GM23338 (cell line): ENCODE results near the gene CD82. TPM values are rescaled to one million over a fixed set of nuclear protein-coding genes. Genes with fewer than 3 reads are reported as not detected.

Experiments
- ATAC-seq: fragments of 200-7000 bp; cut with Tn5 transposase; 3 replicates; pipeline ENCODE4 v1.9.1; 2020
- DNase-seq: peaks from one replicate; pipeline ENCODE4 v3.0.0-alpha.2; 2015; ENCODE audit warnings: low spot score
- H2AFZ ChIP-seq: fragments of 200-600 bp; sonication (generic); 2 replicates; pipeline ENCODE4 v1.8.0; 2016; ENCODE audit warnings: antibody characterized with exemption, mild to moderate bottlenecking, moderate library complexity
- H3F3A ChIP-seq: fragments of 200-600 bp; sonication (generic); replicated peaks from 2 replicates; pipeline ENCODE4 v1.8.0; 2017; ENCODE audit warnings: antibody characterized with exemption, mixed run types, low read depth
- H3K27ac ChIP-seq: fragments of 200-600 bp; sonication (generic); 2 replicates; pipeline ENCODE4 v1.6.1; 2016; ENCODE audit warnings: low read depth
- H3K27me3 ChIP-seq: fragments of 200-600 bp; sonication (generic); 2 replicates; pipeline ENCODE4 v1.8.0; 2016; ENCODE audit warnings: mild to moderate bottlenecking, mixed run types, moderate library complexity; ENCODE audit not compliant: insufficient read depth
- H3K36me3 ChIP-seq: fragments of 200-600 bp; sonication (generic); 2 replicates; pipeline ENCODE4 v1.8.0; 2016; ENCODE audit warnings: mild to moderate bottlenecking; ENCODE audit not compliant: insufficient read depth
- H3K4me1 ChIP-seq: fragments of 200-600 bp; sonication (generic); 2 replicates; pipeline ENCODE4 v1.8.0; 2016; ENCODE audit warnings: mild to moderate bottlenecking, moderate library complexity; ENCODE audit not compliant: insufficient read depth
- H3K4me2 ChIP-seq: fragments of 200-600 bp; sonication (generic); 2 replicates; pipeline ENCODE4 v1.7.1; 2017; ENCODE audit warnings: mixed run types
- H3K4me3 ChIP-seq: fragments of 200-600 bp; sonication (generic); 2 replicates; pipeline ENCODE4 v1.6.1; 2016; ENCODE audit warnings: mixed run types
- H3K79me2 ChIP-seq: fragments of 200-600 bp; sonication (generic); replicated peaks from 2 replicates; pipeline ENCODE4 v1.8.0; 2017; ENCODE audit warnings: mild to moderate bottlenecking; ENCODE audit not compliant: insufficient read depth
- H3K9me2 ChIP-seq: fragments of 200-600 bp; sonication (generic); 2 replicates; pipeline ENCODE4 v1.8.0; 2017; ENCODE audit not compliant: insufficient read depth
- H4K20me1 ChIP-seq: fragments of 200-600 bp; sonication (generic); replicated peaks from 2 replicates; pipeline ENCODE4 v1.8.0; 2017; ENCODE audit warnings: mild to moderate bottlenecking; ENCODE audit not compliant: insufficient read depth
- H3K27ac Mint-ChIP-seq: 2 replicates; pipeline ENCODE4 v1.8.0; 2020; ENCODE audit warnings: inconsistent platforms, mild to moderate bottlenecking, moderate library complexity, mixed read lengths
- H3K27me3 Mint-ChIP-seq: 3 replicates; pipeline ENCODE4 v1.8.0; 2022; ENCODE audit warnings: low read depth, mild to moderate bottlenecking, moderate library complexity, mixed read lengths, inconsistent platforms; ENCODE audit not compliant: insufficient read depth, poor library complexity
- H3K36me3 Mint-ChIP-seq: 3 replicates; pipeline ENCODE4 v1.8.0; 2021; ENCODE audit warnings: low read depth, mild to moderate bottlenecking, inconsistent platforms, moderate library complexity, mixed read lengths
- H3K4me1 Mint-ChIP-seq: 3 replicates; pipeline ENCODE4 v1.8.0; 2020; ENCODE audit warnings: mild to moderate bottlenecking, inconsistent platforms, mixed read lengths
- H3K4me3 Mint-ChIP-seq: 3 replicates; pipeline ENCODE4 v1.8.0; 2021; ENCODE audit warnings: moderate library complexity, mild to moderate bottlenecking, inconsistent platforms, mixed read lengths
- H3K9me3 Mint-ChIP-seq: 3 replicates; pipeline ENCODE4 v1.8.0; 2020; ENCODE audit warnings: moderate library complexity, mild to moderate bottlenecking, inconsistent platforms, mixed read lengths
- CREB1 ChIP-seq: fragments of 250-450 bp; sonication (Bioruptor Pico); IDR thresholded peaks from 2 replicates; pipeline ENCODE4 v1.5.0; 2020; ENCODE audit warnings: low read depth, mild to moderate bottlenecking, moderate library complexity
- CTCF ChIP-seq, 2 experiments: fragments of 200-600 bp in 1 of 2; sonication (generic) in 1 of 2; conservative IDR thresholded peaks; 2 replicates each; pipeline versions ENCODE4 v1.5.1 to v1.6.1; 2016 to 2017; ENCODE audit warnings: antibody characterized with exemption in 2 of 2, low read depth in 2 of 2, mild to moderate bottlenecking in 2 of 2, moderate library complexity in 1 of 2
- ETS1 ChIP-seq: IDR thresholded peaks from 2 replicates; pipeline ENCODE4 v1.6.1; 2016; ENCODE audit warnings: antibody characterized with exemption
- EZH2 ChIP-seq: fragments of 200-600 bp; sonication (generic); IDR thresholded peaks from one replicate; pipeline ENCODE4 v1.8.0; 2017; ENCODE audit warnings: antibody characterized with exemption, mild to moderate bottlenecking, low read depth; ENCODE audit not compliant: unreplicated experiment
- EZH2phosphoT487 ChIP-seq: fragments of 200-600 bp; sonication (generic); IDR thresholded peaks from one replicate; pipeline ENCODE4 v1.8.1; 2018; ENCODE audit warnings: antibody characterized with exemption; ENCODE audit not compliant: unreplicated experiment
- JUNB ChIP-seq: IDR thresholded peaks from one replicate; pipeline ENCODE4 v1.6.1; 2016; ENCODE audit warnings: antibody characterized with exemption; ENCODE audit not compliant: unreplicated experiment
- NANOG ChIP-seq: IDR thresholded peaks from 2 replicates; pipeline ENCODE4 v1.6.1; 2016; ENCODE audit warnings: antibody characterized with exemption, borderline replicate concordance
- POLR2AphosphoS5 ChIP-seq: IDR thresholded peaks from 2 replicates; pipeline ENCODE4 v1.6.1; 2016; ENCODE audit warnings: antibody characterized with exemption, low read depth
- REST ChIP-seq: IDR thresholded peaks from one replicate; pipeline ENCODE4 v1.6.1; 2018; ENCODE audit warnings: antibody characterized with exemption; ENCODE audit not compliant: unreplicated experiment
- STAT1 ChIP-seq: IDR thresholded peaks from one replicate; pipeline ENCODE4 v1.6.1; 2016; ENCODE audit warnings: antibody characterized with exemption; ENCODE audit not compliant: unreplicated experiment
- ZNF114 ChIP-seq: fragments of 250-450 bp; sonication (Bioruptor Pico); IDR thresholded peaks from 2 replicates; pipeline ENCODE4 v1.5.0; 2020; ENCODE audit warnings: mild to moderate bottlenecking, moderate library complexity
- ZNF331 ChIP-seq: fragments of 250-450 bp; sonication (Bioruptor Pico); IDR thresholded peaks from 2 replicates; pipeline ENCODE4 v1.5.0; 2020; ENCODE audit warnings: low read depth, mild to moderate bottlenecking, moderate library complexity
- ZNF462 ChIP-seq: fragments of 250-450 bp; sonication (Bioruptor Pico); IDR thresholded peaks from 2 replicates; pipeline ENCODE4 v1.5.0; 2020; ENCODE audit warnings: mild to moderate bottlenecking, moderate library complexity
- polyA plus RNA-seq: library from polyadenylated mRNA; unstranded; fragments of >200 nt; fragmentation: Nextera tagmentation; extraction: Ambion mirVana; gene quantifications from 2 replicates; pipeline ENCODE4 v1.2.1, GENCODE V29; 2016
- total RNA-seq: library from RNA; depleted of rRNA; stranded (reverse); fragments of >200 nt; shearing (Covaris generic); gene quantifications from 2 replicates; pipeline ENCODE4 v1.2.3, GENCODE V29; 2014

The CD82 gene
- total and polyA plus RNA-seq, 2 experiments from 2014 or later: 4.4 to 4.9 TPM

- Histone ChIP-seq H3K36me3 (no peaks in the 10 kb centered on the region), H3K4me2 (peak overlapping the region; percentile 43; the same call in 1 of the 2 replicates), H3K27me3 (no peaks in the 10 kb centered on the region), H3K9me2 (no peaks in the 10 kb centered on the region), H3K27ac (no peak overlapping the region), H3K4me1 (peaks cover 4% of the 10 kb centered on the region; the same call in 1 of the 2 replicates), H4K20me1 (no peaks in the 10 kb centered on the region), H3F3A (no peaks in the 10 kb centered on the region), H3K79me2 (no peaks in the 10 kb centered on the region), H2AFZ (0 out of 2 replicates have a peak overlapping the region, but pooled peaks have one; percentile 47), H3K4me3 (no peak overlapping the region)
- ATAC-seq (peak; percentile 45), DNase-seq (no peak)
- H3K4me3 Mint-ChIP-seq: no peak overlapping the region
- H3K9me3 Mint-ChIP-seq: no peaks in the 10 kb centered on the region
- peaks cover 3% of the 10 kb centered on the region for H3K27me3 Mint-ChIP-seq
- H3K4me1 Mint-ChIP-seq: peaks cover 26% of the 10 kb centered on the region
- no peak for TF ChIP-seq CREB1 (CRISPR knock-in tag)
- TF ChIP-seq REST: no peak
- TF ChIP-seq ZNF114 (CRISPR knock-in tag): no peak
- no peak for TF ChIP-seq CTCF (conservative IDR thresholded peaks at IDR 0.05; ENCODE audit: low read depth in 2 of 2)
- no peak for TF ChIP-seq POLR2AphosphoS5
- no peak for TF ChIP-seq NANOG
- no peak for TF ChIP-seq JUNB
- no peak for TF ChIP-seq EZH2
- TF ChIP-seq ZNF462 (CRISPR knock-in tag): no peak
- no peak for TF ChIP-seq ETS1
- no peak for TF ChIP-seq STAT1
- TF ChIP-seq EZH2phosphoT487: no peak
- TF ChIP-seq ZNF331 (CRISPR knock-in tag): no peak
- H3K27ac Mint-ChIP-seq: peak overlapping the region; percentile 36; the same call in 1 of the 2 replicates
- no peaks in the 10 kb centered on the region for H3K36me3 Mint-ChIP-seq
Measured at GRCh38 chr11:44596525-44597276, 31.2 kb downstream of the CD82 start.
